Fibroblast of gingiva (primary cell): ENCODE results near the gene CBL.
"Not testable (repeated sequence)": the region's sequence is repeated elsewhere in the genome, so short reads cannot be mapped to it uniquely, and the experiment has no call there.

ENCODE experiments used
- DNase-seq: peaks from one replicate; pipeline ENCODE4 v3.0.0-alpha.2; 2011; ENCODE audit warnings: low read depth

The CBL gene

DNA sequence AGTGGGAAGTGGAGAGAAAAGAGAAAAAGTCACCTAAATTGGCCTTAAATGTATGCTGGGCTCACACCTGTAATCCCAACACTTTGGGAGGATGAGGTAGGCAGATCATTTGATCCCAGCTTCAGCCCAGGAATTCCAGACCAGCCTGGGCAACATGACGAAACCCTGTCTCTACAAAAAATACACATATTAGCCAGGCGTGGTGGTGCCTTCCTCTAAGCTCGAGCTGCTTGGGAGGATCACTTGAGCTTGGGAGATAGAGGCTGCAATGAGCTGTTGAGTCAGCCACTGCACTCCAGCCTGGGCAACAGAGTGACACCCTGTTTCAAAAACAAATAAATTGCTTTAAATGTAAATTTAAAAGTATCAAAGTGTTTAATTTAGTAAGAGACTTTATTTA, 3.9 kb downstream of the CBL start:
- no peak for DNase-seq

DNA sequence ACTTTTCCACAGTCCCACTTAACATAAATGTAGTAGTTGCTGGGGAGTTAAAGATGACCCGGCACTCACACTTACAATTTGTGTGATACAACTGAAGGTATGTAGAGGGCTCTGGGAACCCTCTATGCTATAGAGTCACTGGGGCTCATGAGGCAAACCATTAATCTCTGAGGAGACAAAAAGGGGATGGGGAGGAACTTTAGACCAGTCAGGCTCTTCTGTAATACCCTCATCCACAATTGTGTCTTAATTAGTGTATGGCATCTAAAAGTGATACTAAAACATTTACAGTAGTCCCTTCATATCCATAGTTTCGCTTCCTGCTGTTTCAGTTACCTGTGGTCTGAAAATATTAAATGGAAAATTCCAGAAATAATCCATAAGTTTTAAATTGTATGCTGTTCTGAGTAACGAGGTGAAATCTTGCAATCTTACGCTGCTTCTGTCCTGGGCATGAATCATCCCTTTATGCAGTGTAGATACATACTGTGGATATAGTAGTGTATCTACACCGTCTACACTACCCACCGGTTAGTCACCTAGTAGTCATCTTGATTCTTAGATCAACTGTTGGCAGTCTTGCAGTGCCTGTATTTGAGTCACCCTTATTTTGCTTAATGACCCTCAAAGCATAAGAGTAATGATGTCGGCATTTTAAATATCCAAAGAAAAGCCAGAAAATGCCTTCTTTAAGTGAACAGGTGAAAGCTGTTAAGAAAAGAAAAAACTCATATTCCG, 12.2 kb downstream of the CBL start:
- peak; percentile 57 for DNase-seq

DNA sequence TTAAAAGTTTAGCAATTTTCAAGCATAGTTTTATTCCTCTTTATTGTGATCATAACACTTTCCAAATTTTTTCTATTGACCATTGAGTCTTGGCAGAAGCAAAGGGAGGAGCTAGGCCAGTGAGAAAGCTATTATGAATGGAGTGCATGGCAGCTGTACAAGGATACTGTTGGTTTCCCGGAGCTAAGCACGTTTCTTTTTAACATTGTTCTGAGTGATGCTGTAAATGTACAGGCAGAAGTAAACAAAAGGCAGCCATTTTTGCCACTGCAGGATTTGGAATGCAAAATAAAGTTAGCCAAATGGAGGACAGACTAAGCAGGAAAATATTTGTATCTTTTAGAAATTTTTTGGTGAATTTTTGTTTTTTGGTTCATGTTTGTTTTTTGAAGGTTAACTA, 16.2 kb downstream of the CBL start:
- DNase-seq: peak; percentile 70

DNA sequence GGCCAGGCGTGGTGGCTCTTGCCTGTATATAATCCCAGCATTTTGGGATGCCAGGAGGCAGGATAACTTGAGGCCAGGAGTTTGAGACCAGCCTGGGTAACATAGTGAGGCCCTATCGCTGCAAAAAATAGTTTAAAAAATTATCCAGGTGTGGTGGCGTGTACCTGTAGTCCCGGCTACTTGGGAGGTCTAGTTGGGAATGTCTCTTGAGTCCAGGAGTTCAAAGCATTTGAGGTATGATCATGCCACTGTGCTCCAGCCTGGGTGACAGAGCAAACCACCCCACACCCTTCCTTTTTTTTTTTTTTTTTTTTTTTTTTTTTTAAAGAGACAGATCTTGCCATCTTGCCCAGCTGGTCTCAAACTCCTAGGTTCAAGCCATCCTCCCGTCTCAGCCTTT, 16.8 kb downstream of the CBL start:
- no peak for DNase-seq

DNA sequence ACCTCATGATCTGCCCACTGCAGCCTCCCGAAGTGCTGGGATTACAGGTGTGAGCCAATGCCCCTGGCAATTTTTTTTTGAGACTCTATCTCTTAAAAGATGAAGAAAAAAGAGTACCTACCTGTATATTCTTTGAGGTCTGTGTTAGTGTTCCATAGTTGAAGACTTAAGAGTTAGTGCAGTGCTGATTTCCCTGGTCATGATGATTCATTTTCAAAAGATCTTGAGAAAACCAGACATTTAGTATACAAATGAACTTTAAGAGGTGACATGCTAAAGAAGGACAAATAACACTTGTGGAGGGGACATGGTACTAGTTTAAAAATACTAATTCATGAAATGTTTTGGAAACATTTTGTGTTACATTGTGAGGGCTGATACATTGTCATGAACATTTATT, 17.7 kb downstream of the CBL start:
- DNase-seq: no peak

DNA sequence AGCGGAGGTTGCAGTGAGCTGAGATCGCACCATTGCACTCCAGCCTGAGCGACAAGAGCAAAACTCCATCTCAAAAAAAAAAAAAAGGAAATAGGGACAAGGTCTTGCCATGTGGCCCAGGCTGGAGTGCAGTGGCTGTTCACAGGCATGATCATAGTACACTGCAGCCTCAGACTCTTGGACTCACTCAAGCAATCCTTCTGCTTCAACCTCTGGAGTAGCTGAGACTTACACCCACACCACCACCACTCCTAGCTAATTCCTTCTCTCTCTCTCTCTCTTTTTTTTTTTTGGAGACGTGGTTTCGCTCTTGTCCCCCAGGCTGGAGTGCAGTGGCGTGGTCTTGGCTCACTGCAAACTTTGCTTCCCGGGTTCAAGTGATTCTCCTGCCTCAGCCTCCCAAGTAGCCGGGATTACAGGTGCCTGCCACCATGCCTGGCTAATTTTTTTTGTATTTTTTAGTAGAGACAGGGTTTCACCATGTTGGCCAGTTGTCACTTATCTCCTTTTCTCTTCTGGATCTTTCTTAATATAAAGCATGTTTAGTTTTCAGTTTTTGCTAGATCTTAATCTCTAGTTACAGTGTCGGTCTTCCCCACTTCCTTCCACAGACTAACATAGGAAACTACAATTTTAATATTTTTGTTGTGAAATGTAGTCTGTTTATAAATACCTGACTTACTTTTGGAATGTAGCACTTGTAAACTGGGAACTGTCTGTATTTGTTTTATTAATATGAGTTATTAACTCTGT, 22.6 kb downstream of the CBL start:
- DNase-seq: not testable (repeated sequence)

DNA sequence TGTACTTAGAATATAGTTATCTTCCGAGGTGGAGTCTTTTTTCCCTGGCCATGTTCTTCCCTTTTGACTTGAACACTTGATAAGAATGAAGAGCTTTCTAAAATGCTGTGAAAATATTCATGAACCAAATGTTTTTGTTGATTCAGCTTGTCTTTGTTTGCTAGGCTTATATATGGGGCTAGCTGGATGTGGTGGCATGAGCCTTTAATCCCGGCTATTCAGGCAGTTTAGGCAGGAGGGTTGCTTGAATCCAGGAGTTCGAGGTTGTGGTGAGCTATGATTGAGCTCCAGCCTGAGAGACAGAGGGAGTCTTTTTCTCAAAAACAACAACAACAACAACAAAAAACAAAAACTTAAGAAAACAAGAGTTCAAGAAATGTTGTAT, 23.1 kb downstream of the CBL start:
- no peak for DNase-seq

DNA sequence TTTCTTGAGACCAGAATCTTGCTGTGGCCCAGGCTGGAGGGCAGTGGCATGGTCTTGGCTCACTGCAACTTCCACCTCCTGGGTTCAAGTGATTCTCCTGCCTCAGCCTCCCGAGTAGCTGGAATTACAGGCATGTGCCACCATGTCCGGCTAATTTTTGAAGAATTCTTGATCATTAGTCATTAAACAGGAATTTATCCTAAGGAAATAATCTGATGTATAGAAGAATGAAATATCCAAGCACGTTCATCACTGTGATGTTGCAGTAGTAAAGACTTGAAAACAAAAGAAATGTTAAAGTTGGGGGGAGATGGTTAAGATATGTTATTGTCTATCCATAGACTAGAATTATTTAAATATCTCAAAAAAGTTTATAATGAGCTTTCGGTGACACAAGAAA, 23.6 kb downstream of the CBL start:
- DNase-seq: no peak

DNA sequence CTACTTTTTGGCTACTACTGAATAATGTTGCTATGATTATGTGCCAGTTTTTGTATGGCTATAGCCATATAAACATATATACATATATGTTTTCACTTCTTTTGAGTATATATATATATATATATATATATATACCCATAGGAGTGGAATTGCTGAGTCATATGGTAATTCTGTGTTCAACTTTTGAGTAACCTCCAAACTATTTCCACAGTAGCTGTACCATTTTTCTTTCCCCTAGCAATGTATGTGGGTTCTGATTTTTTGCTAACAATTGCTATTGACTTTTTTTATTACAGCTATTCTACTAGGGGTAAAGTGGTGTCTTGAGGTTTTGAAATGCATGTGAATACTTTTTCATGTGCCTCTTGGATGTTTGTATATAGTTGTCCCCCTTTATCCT, 30.4 kb downstream of the CBL start:
- peak; percentile 3 for DNase-seq

DNA sequence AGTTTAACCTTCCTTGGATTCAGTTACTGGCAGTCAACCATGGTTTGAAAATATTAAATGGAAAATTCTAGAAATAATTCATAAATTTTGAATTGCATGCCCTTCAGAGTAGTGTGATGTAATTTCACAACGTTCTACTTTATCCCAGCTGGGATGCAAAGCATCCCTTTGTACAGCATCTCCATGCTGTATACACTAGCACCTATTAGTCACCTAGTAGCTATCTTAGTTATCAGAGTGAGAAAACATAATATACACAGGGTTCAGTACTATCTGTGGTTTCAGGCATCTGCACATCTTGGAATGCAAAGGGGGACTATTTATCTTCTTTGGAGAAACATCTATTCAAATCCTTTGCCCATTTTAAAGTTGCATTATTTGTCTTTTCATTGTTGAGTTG, 30.8 kb downstream of the CBL start:
- DNase-seq: peak; percentile 10

DNA sequence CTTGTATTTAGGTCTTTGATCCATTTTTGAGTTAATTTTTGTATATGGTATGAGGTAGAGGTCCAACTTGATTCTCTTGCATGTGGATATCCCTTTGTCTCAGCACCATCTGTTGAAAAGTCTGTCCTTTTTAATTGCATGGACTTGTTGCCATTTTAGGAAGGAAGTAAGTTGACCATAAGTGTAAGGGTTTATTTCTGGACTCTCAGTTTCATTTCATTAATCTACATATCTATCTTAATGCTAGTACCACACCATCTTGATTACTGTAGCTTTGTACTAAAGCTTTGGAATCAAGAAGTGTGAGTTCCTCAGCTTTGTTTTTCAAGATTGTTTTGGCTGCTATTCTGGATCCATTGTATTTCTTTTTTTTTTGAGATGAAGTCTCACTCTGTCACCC, 31.4 kb downstream of the CBL start:
- no peak for DNase-seq

DNA sequence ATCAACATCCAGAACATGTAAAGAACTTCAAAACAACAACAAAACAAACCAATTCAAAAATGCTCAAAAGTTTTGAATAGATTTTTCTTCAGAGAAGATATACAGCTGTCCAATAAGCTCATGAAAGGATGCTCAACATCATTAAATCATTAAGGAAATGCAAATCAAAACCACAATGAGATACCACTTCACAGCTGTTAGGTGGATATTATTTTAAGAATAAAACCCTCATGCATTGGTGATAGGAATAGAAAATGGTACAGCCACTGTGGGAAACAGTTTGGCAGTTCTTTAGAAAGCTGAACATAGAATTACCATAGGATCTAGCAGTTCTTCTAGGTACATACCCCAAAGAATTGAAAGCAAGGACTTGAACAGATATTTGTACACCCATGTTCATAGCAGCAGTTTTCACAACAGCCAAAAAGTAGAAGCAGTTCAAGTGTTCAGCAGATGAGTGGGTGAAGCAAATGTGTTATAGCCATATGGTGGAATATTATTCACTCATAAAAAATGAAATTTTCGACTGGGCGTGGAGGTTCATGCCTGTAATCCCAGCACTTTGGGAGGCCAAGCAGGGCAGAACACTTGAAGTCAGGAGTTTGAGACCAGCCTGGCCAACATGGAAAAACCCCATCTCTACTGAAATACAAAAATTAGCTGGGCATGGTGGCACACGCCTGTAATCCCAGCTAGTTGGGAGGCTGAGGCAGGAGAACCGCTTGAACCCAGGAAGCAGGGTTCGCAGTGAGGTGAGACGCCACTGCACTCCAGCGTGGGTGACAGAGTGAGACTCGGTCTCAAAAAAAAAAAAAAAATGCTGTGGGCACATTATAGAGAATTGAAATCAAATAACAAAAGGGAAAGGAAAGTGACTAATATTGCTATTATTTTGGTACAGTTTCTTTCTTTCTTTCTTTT, 42.9 kb downstream of the CBL start:
- no peak for DNase-seq

DNA sequence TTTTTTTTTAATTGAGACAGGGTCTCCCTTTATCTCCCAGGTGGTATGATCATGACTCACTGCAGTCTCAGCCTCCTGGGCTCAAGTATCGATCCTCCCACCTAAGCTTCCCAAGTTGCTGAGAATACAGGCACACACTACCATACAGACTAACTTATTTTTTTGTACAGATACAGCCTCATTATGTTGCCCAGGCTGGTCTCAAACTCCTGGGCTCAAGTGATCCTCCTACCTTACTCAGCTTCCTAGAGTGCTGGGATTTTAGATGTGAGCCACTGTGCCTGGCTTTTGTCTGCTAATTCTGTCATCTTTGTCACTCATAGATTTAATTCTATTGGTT, 43.5 kb downstream of the CBL start:
- DNase-seq: no peak

DNA sequence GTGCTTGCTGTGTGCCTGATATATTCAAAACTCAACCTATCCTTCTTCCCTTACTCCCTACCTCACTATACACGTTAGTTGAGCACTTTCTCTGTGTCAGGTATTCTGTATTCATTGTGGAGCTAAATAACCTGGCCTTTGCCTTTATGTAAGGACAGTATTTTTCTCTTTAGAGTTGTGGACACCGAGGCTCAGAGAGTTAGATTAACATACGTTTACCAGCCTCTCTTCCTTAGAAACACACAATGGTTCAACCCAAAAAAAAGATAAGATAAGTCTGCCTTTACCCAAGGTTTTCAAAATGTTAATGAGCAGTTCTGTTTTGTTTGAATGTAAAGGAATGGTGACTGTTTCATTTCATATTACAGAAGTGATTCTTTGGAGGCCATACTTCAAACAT, 45.0 kb downstream of the CBL start:
- no peak for DNase-seq

DNA sequence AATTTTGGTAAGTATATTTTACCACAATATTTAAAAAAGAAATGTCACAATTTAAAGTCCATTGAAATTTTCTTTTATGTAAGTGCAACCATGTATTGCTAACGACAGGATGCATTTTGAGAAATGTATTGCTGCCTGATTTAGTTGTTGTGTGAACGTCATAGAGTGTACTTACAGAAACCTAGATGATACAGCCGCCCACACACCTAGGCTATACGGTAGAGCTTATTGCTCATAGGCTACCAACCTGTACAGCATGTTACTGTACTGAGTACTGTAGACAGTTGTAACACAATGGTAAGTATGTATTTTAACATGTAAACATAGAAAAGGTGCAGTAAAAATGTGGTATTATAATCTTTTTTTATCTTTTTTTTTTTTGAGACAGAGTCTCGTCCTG, 48.1 kb downstream of the CBL start:
- DNase-seq: no peak

DNA sequence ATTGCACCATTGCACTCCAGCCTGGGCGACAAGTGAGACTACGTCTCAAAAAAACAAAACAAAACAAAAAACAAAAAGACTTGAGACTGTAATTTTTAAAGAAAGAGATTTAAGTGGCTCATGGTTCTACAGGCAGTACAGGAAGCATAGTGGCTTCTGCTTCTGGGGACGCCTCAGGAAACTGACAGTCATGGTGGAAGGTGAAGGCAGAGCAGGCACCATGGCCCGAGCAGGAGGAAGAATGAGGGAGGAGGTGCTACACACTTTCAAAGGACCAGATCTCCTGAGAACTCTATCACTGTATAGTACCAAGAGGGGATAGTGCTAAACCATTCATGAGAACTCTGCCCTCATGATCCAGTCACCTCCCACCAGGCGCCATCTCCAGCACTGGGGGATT, 52.0 kb downstream of the CBL start:
- DNase-seq: no peak

DNA sequence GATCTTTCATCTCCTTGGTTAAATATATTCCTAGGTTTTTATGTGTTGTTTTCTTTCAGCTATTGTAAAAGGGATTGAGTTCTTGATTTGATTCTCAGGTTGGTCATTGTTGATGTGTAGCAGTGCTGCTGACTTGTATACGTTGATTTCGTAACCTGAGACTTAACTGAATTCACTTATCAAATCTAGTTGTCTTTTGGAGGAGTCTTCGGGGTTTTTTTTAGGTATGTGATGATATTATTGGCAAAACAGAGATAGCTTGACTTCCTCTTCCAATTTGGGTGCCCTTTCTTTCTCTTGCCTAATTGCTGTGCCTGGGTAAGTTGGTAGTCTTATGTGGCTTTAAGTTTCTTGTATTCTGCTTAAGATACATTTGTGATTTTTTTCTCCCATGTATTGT, 52.8 kb downstream of the CBL start:
- DNase-seq: no peak

DNA sequence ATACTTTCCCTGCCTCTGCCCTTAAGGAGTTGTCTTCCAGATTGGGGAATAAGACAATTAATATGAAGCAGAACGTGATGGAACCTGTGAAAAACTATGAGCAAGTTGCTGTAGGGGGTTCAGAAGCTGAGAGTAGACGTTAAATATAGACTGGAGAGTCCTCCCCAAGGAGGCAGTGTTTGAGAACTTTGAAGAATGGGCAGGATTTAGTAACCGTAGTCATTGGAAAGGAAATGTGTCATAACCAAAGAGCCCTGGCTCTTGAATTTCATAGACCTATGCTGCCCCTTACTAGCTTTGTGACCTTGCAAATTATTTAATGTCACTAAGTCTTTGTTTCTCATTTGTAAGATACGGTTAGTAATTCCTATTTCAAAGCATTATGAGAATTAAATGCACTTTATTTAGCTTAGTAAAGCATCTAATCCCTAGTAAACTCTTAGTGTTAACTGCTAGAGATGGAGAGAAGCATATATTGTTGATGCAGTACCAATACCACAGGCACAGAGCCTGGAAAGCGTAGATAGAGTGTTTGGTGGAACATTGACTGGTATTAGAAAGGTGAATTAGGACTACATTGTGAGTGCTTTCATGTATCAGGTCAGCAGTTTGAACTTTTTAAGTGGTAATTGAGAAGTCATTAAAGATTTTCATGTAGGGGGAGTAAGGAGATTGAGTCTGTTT, 56.7 kb downstream of the CBL start:
- no peak for DNase-seq

DNA sequence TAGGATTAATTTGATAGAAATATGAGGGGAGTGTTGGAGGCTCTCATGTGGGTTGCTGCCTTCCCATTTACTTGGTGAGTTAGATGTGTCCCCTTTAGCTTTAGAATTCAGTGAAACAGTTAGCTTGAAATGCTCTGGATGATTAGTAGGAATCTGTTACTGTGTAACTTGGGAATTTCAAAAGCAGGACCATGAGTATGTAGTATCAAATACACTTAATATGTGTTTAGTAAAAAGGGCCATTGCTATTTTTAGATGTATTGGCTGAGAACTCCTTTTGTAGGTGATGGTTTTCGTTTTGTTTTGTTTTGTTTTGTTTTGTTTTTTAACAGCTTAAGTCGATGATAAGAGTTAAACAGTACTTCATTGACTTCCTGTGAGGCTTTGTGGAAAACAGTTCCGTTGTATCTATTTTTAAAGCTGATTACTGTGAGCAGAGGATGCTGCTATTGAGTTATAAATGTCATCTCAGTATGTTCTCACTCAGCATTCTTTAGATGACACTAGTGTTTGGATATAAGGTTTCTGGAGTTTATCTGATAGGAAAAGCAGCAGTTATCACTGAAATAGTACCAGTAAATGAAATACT, 57.3 kb downstream of the CBL start:
- DNase-seq: no peak

DNA sequence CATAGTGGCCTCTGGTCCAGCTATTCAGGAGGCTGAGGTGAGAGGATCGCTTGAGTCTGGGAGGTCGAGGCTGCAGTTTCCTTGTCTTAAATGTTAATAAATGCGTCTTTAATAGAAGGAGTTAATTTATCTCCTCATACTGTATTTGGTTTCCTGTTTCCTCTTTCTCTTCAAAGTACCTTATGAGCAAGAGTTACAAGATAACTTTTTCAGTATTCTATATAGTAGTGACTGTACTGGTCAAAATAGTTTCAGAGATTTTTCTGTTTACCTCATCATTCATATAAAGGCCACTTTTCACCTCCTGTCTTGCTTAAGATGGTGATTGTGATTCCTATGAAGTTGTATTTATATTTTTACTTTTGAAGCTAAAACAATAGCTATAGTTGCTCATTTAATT, 59.9 kb downstream of the CBL start:
- DNase-seq: no peak

DNA sequence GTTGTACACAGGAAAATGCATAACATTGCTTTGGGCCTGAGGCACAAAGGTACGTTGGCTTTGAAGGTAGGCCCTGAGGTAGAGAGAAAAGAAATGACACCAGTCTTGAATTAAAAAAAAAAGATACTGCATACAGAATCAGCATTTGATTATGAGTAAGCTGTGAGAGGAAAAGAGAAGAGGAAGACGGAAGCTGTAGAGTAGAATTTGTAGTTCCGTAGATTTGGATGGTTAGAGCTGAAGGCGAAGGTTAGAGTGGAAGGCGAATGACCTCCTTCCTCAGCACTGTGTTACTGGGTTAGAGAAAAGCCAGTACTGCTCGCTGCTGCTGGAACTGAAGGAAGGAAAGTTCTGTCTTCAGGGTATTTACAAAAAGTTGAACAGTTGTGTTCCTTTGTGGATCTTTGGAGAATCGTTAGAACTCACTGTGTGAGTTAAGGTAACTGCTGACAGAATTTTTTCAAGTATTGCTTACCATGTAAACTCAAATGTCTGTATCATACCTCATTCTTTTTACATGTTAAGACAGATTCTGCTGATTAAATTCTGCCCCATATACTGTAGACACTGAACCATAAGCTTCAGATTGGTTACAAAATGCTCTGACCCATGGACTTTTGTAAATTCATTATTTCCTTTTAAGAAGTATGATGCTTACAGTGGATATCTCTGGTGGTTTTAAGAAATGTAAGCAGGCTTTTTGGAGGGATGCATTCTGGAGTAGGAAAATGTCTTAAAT, 60.5 kb downstream of the CBL start:
- no peak for DNase-seq
